ENCODE results near the gene CACNA1S. TPM values are rescaled to one million over a fixed set of nuclear protein-coding genes. Genes with fewer than 3 reads are reported as not detected.
A peak's percentile ranks its signal among the peaks of the same experiment; 100 is the strongest.

The CACNA1S gene
- total and polyA plus RNA-seq, 2 of the 8 experiments (the other 6 are each of a cell fraction or from before 2014, with no cell fraction given), result 0.06 TPM; not detected in 1

- ChIA-PET POLR2A (ENCODE audit: partially characterized antibody) (interaction anchor here (1.2 to 2.6 kb wide), 3 partner anchors 11 to 28 kb away, joined by 3 to 15 read pairs (median 6); no protein-coding TSS in a partner anchor), CTCF (ENCODE audit: partially characterized antibody) (interaction anchor here (0.6 to 10.0 kb wide), 34 partner anchors 11 to 276 kb away, joined by 3 to 343 read pairs (median 6); partner anchors contain the start of genes CACNA1S and KIF21B)
- Histone ChIP-seq H4K5ac (ENCODE audit: insufficient read length, low read depth, low read length) (no peak overlapping the region), H3K9ac (replicated peaks in 1 of 4; ENCODE audit: extremely low read depth in 1 of 4, low read depth in 3 of 4, low read length in 3 of 4) (no peak overlapping the region), H2BK12ac (ENCODE audit: low read depth, low read length) (no peak overlapping the region), H2BK5ac (ENCODE audit: low read depth, low read length) (no peak overlapping the region), H3K56ac (replicated peaks; ENCODE audit: insufficient read length, low read depth, low read length) (no peak overlapping the region), H2BK20ac (ENCODE audit: low read length) (no peak overlapping the region), H3K23ac (ENCODE audit: insufficient read length) (no peak overlapping the region), H3K79me2 (ENCODE audit: control insufficient read depth in 1 of 2, insufficient read depth in 2 of 2, low read length in 2 of 2) (no peaks in the 10 kb centered on the region), H3K14ac (ENCODE audit: insufficient read length) (no peak overlapping the region), H3K27ac (ENCODE audit: low read depth, low read length) (no peak overlapping the region), H2AFZ (ENCODE audit: low read length) (no peak overlapping the region), H2AK5ac (ENCODE audit: low read depth, low read length) (no peak overlapping the region), H3K27me3 (replicated peaks in 1 of 4; ENCODE audit: control insufficient read depth in 3 of 4, extremely low read depth in 1 of 4, insufficient read depth in 3 of 4, low read length in 3 of 4) (no peaks in the 10 kb centered on the region), H2BK120ac (replicated peaks; ENCODE audit: low read depth, low read length) (no peak overlapping the region), H3K79me1 (ENCODE audit: low read depth, low read length) (no peaks in the 10 kb centered on the region), H3K9me3 (ENCODE audit: insufficient read depth in 2 of 2, low read depth in 1 of 2, low read length in 1 of 2) (no peaks in the 10 kb centered on the region), H3K18ac (ENCODE audit: extremely low read depth, low read length) (no peak overlapping the region), H3K4ac (replicated peaks; ENCODE audit: insufficient read length, low read depth, low read length) (no peak overlapping the region), H4K91ac (replicated peaks; ENCODE audit: insufficient read length, low read length) (no peak overlapping the region), H3K4me1 (replicated peaks in 1 of 4; ENCODE audit: control insufficient read depth in 3 of 4, insufficient read depth in 4 of 4, low read length in 3 of 4) (no peaks in the 10 kb centered on the region), H3K4me3 (ENCODE audit: extremely low read depth in 1 of 4, insufficient read depth in 2 of 4, low read depth in 3 of 4, low read length in 4 of 4) (no peak overlapping the region), H4K20me1 (replicated peaks in 1 of 2; ENCODE audit: control insufficient read depth in 1 of 2, insufficient read depth in 2 of 2, low read length in 2 of 2) (no peaks in the 10 kb centered on the region), H3K36me3 (ENCODE audit: control insufficient read depth in 2 of 4, insufficient read depth in 4 of 4, low read length in 3 of 4) (no peaks in the 10 kb centered on the region), H2BK15ac (ENCODE audit: low read length) (no peak overlapping the region), H4K8ac (ENCODE audit: extremely low read depth, insufficient read depth, low read length) (no peak overlapping the region), H3K4me2 (ENCODE audit: insufficient read depth in 1 of 2, low read depth in 2 of 2, low read length in 2 of 2) (no peak overlapping the region), H3K23me2 (ENCODE audit: low read depth, low read length) (no peaks in the 10 kb centered on the region)
- peak; percentile 25 to 81 for DNase-seq (ENCODE audit: low read depth in 1 of 2, low spot score in 2 of 2)
- peak; percentile 63 for FAIRE-seq
- 64% methylated on average over 12 of the region's 12 CpGs; no CpG with 5 or more reads in 1 of the 2 experiments for WGBS, 2 experiments (ENCODE audit: extremely low coverage in 1 of 2, insufficient coverage in 1 of 2, insufficient read length in 1 of 2, insufficient replicate concordance in 2 of 2, low coverage in 1 of 2, low lambda C conversion rate in 2 of 2, missing lambda C conversion rate in 1 of 2)
- TF ChIP-seq PHF8 (conservative IDR thresholded peaks at IDR 0.05; ENCODE audit: low read depth, low read length) (no peak), RAD21 (IDR thresholded peaks at IDR 0.05 in 1 of 2, conservative IDR thresholded peaks at IDR 0.05 in 1 of 2; ENCODE audit: low read depth in 2 of 2, low read length in 2 of 2) (peak; percentile 88 to 94), NANOG (IDR thresholded peaks at IDR 0.05; ENCODE audit: insufficient read depth, low read depth, low read length, poor library complexity, severe bottlenecking) (no peak), EZH2 (IDR thresholded peaks at IDR 0.05; ENCODE audit: low read depth, low read length, severe bottlenecking) (no peak), MAFK (IDR thresholded peaks at IDR 0.05; ENCODE audit: low read depth, low read length) (no peak), BCL11A (IDR thresholded peaks at IDR 0.05; ENCODE audit: low read depth in 2 of 2, low read length in 2 of 2) (no peak), HDAC2 (IDR thresholded peaks at IDR 0.05; ENCODE audit: borderline replicate concordance in 1 of 2, low read depth in 2 of 2, low read length in 2 of 2) (no peak), MAX (IDR thresholded peaks at IDR 0.05) (peak; percentile 37; the same call in 1 of the 2 replicates), KDM5A (IDR thresholded peaks at IDR 0.05; ENCODE audit: low read length) (no peak), CEBPB (IDR thresholded peaks at IDR 0.05; ENCODE audit: low read depth, low read length) (no peak), SIRT6 (IDR thresholded peaks at IDR 0.05; ENCODE audit: low read length) (no peak)
These were observed 26.1 kb downstream of the CACNA1S start for GRCh38 chr1:201085902-201086735.

Data from H1 (cell line).